HCT116 (cell line): ENCODE measurements around the gene CCS. TPM values are rescaled to one million over a fixed set of nuclear protein-coding genes. Genes with fewer than 3 reads are reported as not detected.

Experiments used
- ATAC-seq: fragments of 200-7000 bp; cut with Tn5 transposase; 2 replicates; pipeline ENCODE4 v1.9.1; 2020; ENCODE audit warnings: mild to moderate bottlenecking, moderate library complexity
- BruUV-seq: library from RNA; stranded (reverse); fragments of 400-500 nt; replicated peaks from 2 replicates; lab custom pipeline; 2021; lab: Mats Ljungman, UMichigan
- CTCF ChIA-PET: fragments of 300-600 bp; sonication (Branson Sonifier 250); formaldehyde crosslinking; loops from one replicate; lab custom pipeline; 2021; ENCODE audit warnings: antibody characterized with exemption; lab: Charles Lee
- POLR2A ChIA-PET: fragments of 300-600, 350-600 bp; sonication (Branson Sonifier 250); formaldehyde crosslinking; loops from one replicate; lab custom pipeline; 2021; ENCODE audit warnings: antibody characterized with exemption; lab: Charles Lee
- RAD21 ChIA-PET, 2 experiments: fragments of 300-600 bp; sonication (Branson Sonifier 250); formaldehyde crosslinking; loops; one replicate each; lab custom pipeline; 2023; ENCODE audit warnings: low total read pairs in 2 of 2; ENCODE audit not compliant: uncharacterized antibody in 2 of 2, unreplicated experiment in 2 of 2, low non-redundant PET in 1 of 2; lab: Charles Lee
- DNase-seq: peaks from one replicate; pipeline ENCODE4 v3.0.0-alpha.2; 2010; ENCODE audit warnings: low read depth, low spot score
- H2AFZ ChIP-seq: fragments of 200-600 bp; shearing (Covaris generic), sonication (generic); 2 replicates; pipeline ENCODE4 v1.6.1; 2017; ENCODE audit warnings: low read depth, mixed run types, mixed read lengths, antibody characterized with exemption, low read length; ENCODE audit not compliant: poor library complexity, severe bottlenecking
- H3K27ac ChIP-seq: 2 replicates; pipeline ENCODE4 v1.5.1; 2012; ENCODE audit warnings: low read depth, low read length
- H3K27me3 ChIP-seq: fragments of 200-600 bp; sonication (generic); 2 replicates; pipeline ENCODE4 v1.6.1; 2016; ENCODE audit warnings: mixed run types, low read length, mixed read lengths; ENCODE audit not compliant: insufficient read depth
- H3K36me3 ChIP-seq, 2 experiments: fragments of 200-500 bp in 1 of 2; fragments of 200-600 bp in 1 of 2; sonication (Bioruptor generic) in 1 of 2; sonication (generic) in 1 of 2; 2 replicates each; pipeline versions ENCODE4 v1.5.1 to v1.6.1; 2014 to 2016; ENCODE audit warnings: low read length in 2 of 2, inconsistent platforms in 1 of 2, mixed read lengths in 1 of 2, mixed run types in 1 of 2; ENCODE audit not compliant: insufficient read depth in 2 of 2, control insufficient read depth in 1 of 2
- H3K4me1 ChIP-seq, 2 experiments: fragments of 200-600 bp in 1 of 2; sonication (generic) in 1 of 2; 2 replicates each; pipeline versions ENCODE4 v1.5.1 to v1.6.1; 2012 to 2017; ENCODE audit warnings: low read length in 2 of 2, inconsistent platforms in 1 of 2, mild to moderate bottlenecking in 1 of 2, mixed read lengths in 1 of 2, mixed run types in 1 of 2, moderate library complexity in 1 of 2; ENCODE audit not compliant: insufficient read depth in 2 of 2, control insufficient read depth in 1 of 2
- H3K4me2 ChIP-seq: fragments of 200-600 bp; sonication (generic); 2 replicates; pipeline ENCODE4 v1.6.1; 2017; ENCODE audit warnings: mixed run types, low read length, mixed read lengths
- H3K4me3 ChIP-seq, 2 experiments: fragments of 200-600 bp in 1 of 2; sonication (generic) in 1 of 2; replicated peaks in 1 of 2; 2 replicates each; pipeline ENCODE4 v1.5.1; 2011 to 2016; ENCODE audit warnings: low read length in 2 of 2, control low read depth in 1 of 2, low read depth in 1 of 2, mild to moderate bottlenecking in 1 of 2, mixed read lengths in 1 of 2, mixed run types in 1 of 2
- H3K79me2 ChIP-seq: fragments of 200-600 bp; sonication (generic); 2 replicates; pipeline ENCODE4 v1.6.1; 2017; ENCODE audit warnings: mild to moderate bottlenecking, mixed run types, low read length, moderate library complexity, mixed read lengths; ENCODE audit not compliant: insufficient read depth
- H3K9ac ChIP-seq: fragments of 200-600 bp; sonication (generic); 2 replicates; pipeline ENCODE4 v1.6.1; 2016; ENCODE audit warnings: low read length, mixed read lengths
- H3K9me2 ChIP-seq: fragments of 200-600 bp; sonication (generic), shearing (Covaris generic); 2 replicates; pipeline ENCODE4 v1.6.1; 2017; ENCODE audit warnings: mixed run types, mild to moderate bottlenecking, moderate library complexity; ENCODE audit not compliant: insufficient read depth
- H3K9me3 ChIP-seq, 2 experiments: fragments of 200-500 bp in 1 of 2; fragments of 200-600 bp in 1 of 2; sonication (Bioruptor generic) in 1 of 2; sonication (generic) in 1 of 2; 2 replicates each; pipeline ENCODE4 v1.6.1; 2014 to 2017; ENCODE audit warnings: low read length in 2 of 2, mixed read lengths in 2 of 2, inconsistent platforms in 1 of 2, low read depth in 1 of 2, mild to moderate bottlenecking in 1 of 2, mixed run types in 1 of 2, moderate library complexity in 1 of 2; ENCODE audit not compliant: control insufficient read depth in 1 of 2, insufficient read depth in 1 of 2
- H4K20me1 ChIP-seq: fragments of 200-600 bp; sonication (generic), shearing (Covaris generic); 2 replicates; pipeline ENCODE4 v1.6.1; 2017; ENCODE audit warnings: mixed run types, mild to moderate bottlenecking, moderate library complexity; ENCODE audit not compliant: insufficient read depth
- CBX3 ChIP-seq: IDR thresholded peaks from 2 replicates; pipeline ENCODE4 v1.6.1; 2012; ENCODE audit warnings: low read depth
- CEBPB ChIP-seq: IDR thresholded peaks from 2 replicates; pipeline ENCODE4 v1.6.1; 2012; ENCODE audit warnings: low read depth
- EGR1 ChIP-seq: IDR thresholded peaks from 2 replicates; pipeline ENCODE4 v1.6.1; 2012; ENCODE audit warnings: low read depth
- ELF1 ChIP-seq: IDR thresholded peaks from 2 replicates; pipeline ENCODE4 v1.6.1; 2012; ENCODE audit warnings: low read depth, borderline replicate concordance
- EZH2 ChIP-seq: fragments of 200-600 bp; sonication (generic); IDR thresholded peaks from 2 replicates; pipeline ENCODE4 v1.6.1; 2017; ENCODE audit warnings: antibody characterized with exemption, mixed run types
- FOSL1 ChIP-seq: IDR thresholded peaks from 2 replicates; pipeline ENCODE4 v1.6.1; 2012; ENCODE audit warnings: low read depth
- POLR2A ChIP-seq: IDR thresholded peaks from 2 replicates; pipeline ENCODE4 v1.7.0; 2011; ENCODE audit warnings: borderline replicate concordance; ENCODE audit not compliant: insufficient read depth, insufficient read length; ENCODE audit errors: extremely low read depth
- RAD21 ChIP-seq: IDR thresholded peaks from 2 replicates; pipeline ENCODE4 v1.6.1; 2012; ENCODE audit warnings: low read depth, mild to moderate bottlenecking
- REST ChIP-seq: IDR thresholded peaks from 2 replicates; pipeline ENCODE4 v1.6.1; 2012; ENCODE audit warnings: low read depth
- SIN3A ChIP-seq: IDR thresholded peaks from 2 replicates; pipeline ENCODE4 v1.6.1; 2012; ENCODE audit warnings: low read depth
- YY1 ChIP-seq: IDR thresholded peaks from 2 replicates; pipeline ENCODE4 v1.6.1; 2011; ENCODE audit warnings: low read length, low read depth, moderate library complexity, mild to moderate bottlenecking; ENCODE audit not compliant: insufficient replicate concordance; ENCODE audit errors: extremely low read depth
- ZBTB33 ChIP-seq: IDR thresholded peaks from 2 replicates; pipeline ENCODE4 v1.6.1; 2011; ENCODE audit warnings: mild to moderate bottlenecking, low read length, moderate library complexity; ENCODE audit not compliant: insufficient replicate concordance; ENCODE audit errors: extremely low read depth
- ZFX ChIP-seq: fragments of 450-650 bp; IDR thresholded peaks from 2 replicates; pipeline ENCODE4 v1.6.1; 2017
- ZNF274 ChIP-seq: fragments of 200-500 bp; sonication (Bioruptor generic); IDR thresholded peaks from 2 replicates; pipeline ENCODE4 v1.6.1; 2014; ENCODE audit warnings: mild to moderate bottlenecking, low read depth, low read length, inconsistent platforms
- intact Hi-C: fragments of 100-400 bp; cut with micrococcal nuclease; formaldehyde crosslinking; loops from 2 replicates; pipeline ENCODE4 v1.10.0; 2022
- total RNA-seq: library from RNA; stranded (reverse); gene quantifications from one replicate; pipeline ENCODE4 v1.2.1, GENCODE V29; 2021; ENCODE audit not compliant: unreplicated experiment

CCS gene
- total RNA-seq, 1 experiment from 2014 or later = 40.6 TPM

- CTCF ChIA-PET = no interaction called here
- H3K36me3 ChIP-seq = no peaks in the 10 kb centered on the region
- no peak for DNase-seq
- no peaks in the 10 kb centered on the region for H4K20me1 ChIP-seq
- TF ChIP-seq YY1 (no peak), ZNF274 (no peak), REST (no peak), EGR1 (no peak), EZH2 (no peak), ELF1 (no peak), ZBTB33 (no peak), ZFX (no peak), POLR2A (no peak), RAD21 (no peak), CEBPB (no peak), SIN3A (no peak), FOSL1 (no peak), CBX3 (no peak)
- TF ChIP-seq, all 23 proteins: peak for 0
- Histone ChIP-seq H3K4me2 (no peak overlapping the region), H3K9me2 (no peaks in the 10 kb centered on the region), H3K27ac (no peak overlapping the region), H3K9me3 (no peaks in the 10 kb centered on the region), H3K9ac (no peak overlapping the region), H2AFZ (no peak overlapping the region), H3K4me3 (no peak overlapping the region), H3K27me3 (no peaks in the 10 kb centered on the region), H3K4me1 (no peaks in the 10 kb centered on the region), H3K79me2 (no peaks in the 10 kb centered on the region)
- ChIA-PET POLR2A (no interaction called here), RAD21 (no interaction called here)
- no TSS peak for BruUV-seq
- intact Hi-C loops = no loop called here
- ATAC-seq = no peak
Observed at GRCh38 chr11:66554602-66555001, 38.4 kb upstream of the CCS start.
